SK-N-SH (cell line): ENCODE results near the gene UBE2N.

Experiments used
- CTCF ChIP-seq: fragments of 200-600 bp; sonication (generic); IDR thresholded peaks from 2 replicates; pipeline ENCODE4 v1.6.1; 2017; ENCODE audit warnings: antibody characterized with exemption, mild to moderate bottlenecking, moderate library complexity
- EP300 ChIP-seq, 2 experiments: IDR thresholded peaks; 2 replicates each; pipeline versions ENCODE4 v1.4.0 to v1.6.1; 2012; ENCODE audit warnings: borderline replicate concordance in 1 of 2, low read depth in 1 of 2, low read length in 1 of 2
- EZH2phosphoT487 ChIP-seq: fragments of 200-600 bp; sonication (generic); IDR thresholded peaks from 2 replicates; pipeline ENCODE4 v1.6.1; 2017; ENCODE audit warnings: low read depth, mixed run types, mild to moderate bottlenecking, antibody characterized with exemption, moderate library complexity, borderline replicate concordance
- FOXJ3 ChIP-seq: sonication (generic); formaldehyde crosslinking; IDR thresholded peaks from 2 replicates; pipeline ENCODE4 v1.5.1; 2020; ENCODE audit warnings: mild to moderate bottlenecking, missing genetic modification reagents
- GABPA ChIP-seq: IDR thresholded peaks from 2 replicates; pipeline ENCODE4 v1.4.0; 2012; ENCODE audit warnings: low read depth, mild to moderate bottlenecking
- MAX ChIP-seq: IDR thresholded peaks from 2 replicates; pipeline ENCODE4 v1.4.0; 2012; ENCODE audit warnings: low read depth
- NFIC ChIP-seq: IDR thresholded peaks from 2 replicates; pipeline ENCODE4 v1.4.0; 2012; ENCODE audit warnings: borderline replicate concordance
- PBX3 ChIP-seq: IDR thresholded peaks from 2 replicates; pipeline ENCODE4; 2012
- REST ChIP-seq: IDR thresholded peaks from 2 replicates; pipeline ENCODE4 v1.6.1; 2012; ENCODE audit warnings: mild to moderate bottlenecking, low read depth, low read length, moderate library complexity
- SIN3A ChIP-seq: IDR thresholded peaks from 2 replicates; pipeline ENCODE4 v1.6.1; 2012; ENCODE audit warnings: low read depth, mild to moderate bottlenecking, low read length, moderate library complexity, borderline replicate concordance
- SMC3 ChIP-seq: IDR thresholded peaks from 2 replicates; pipeline ENCODE4 v1.6.1; 2012; ENCODE audit warnings: low read depth, low read length, improper control_type of control experiment
- TAF1 ChIP-seq: IDR thresholded peaks from 2 replicates; pipeline ENCODE4 v1.6.1; 2012; ENCODE audit warnings: low read depth, mild to moderate bottlenecking, low read length, moderate library complexity, borderline replicate concordance
- USF2 ChIP-seq: fragments of 150-350 bp; IDR thresholded peaks from 2 replicates; pipeline ENCODE4 v1.6.1; 2017; ENCODE audit warnings: antibody characterized with exemption, low read length, low read depth, borderline replicate concordance
- YY1 ChIP-seq: IDR thresholded peaks from 2 replicates; pipeline ENCODE4 v1.4.0; 2012; ENCODE audit warnings: low read depth, mild to moderate bottlenecking

- no peak for TF ChIP-seq MAX
- no peak for TF ChIP-seq CTCF
- TF ChIP-seq EZH2phosphoT487, result no peak
- TF ChIP-seq REST, result no peak
- TF ChIP-seq NFIC, result no peak
- TF ChIP-seq SMC3, result no peak
- TF ChIP-seq PBX3, result no peak
- TF ChIP-seq SIN3A, result no peak
- TF ChIP-seq USF2, result no peak
- no peak for TF ChIP-seq EP300 (IDR thresholded peaks at IDR 0.05; ENCODE audit: borderline replicate concordance in 1 of 2, low read depth in 1 of 2, low read length in 1 of 2)
- TF ChIP-seq TAF1, result no peak
- TF ChIP-seq FOXJ3, result no peak
- no peak for TF ChIP-seq GABPA
- TF ChIP-seq YY1, result no peak
Observed at GRCh38 chr12:93482721-93483120, 41.0 kb upstream of the UBE2N start.
